K562 (cell line): Measurements from ENCODE around the gene EVA1A. TPM values are rescaled to one million over a fixed set of nuclear protein-coding genes. Genes with fewer than 3 reads are reported as not detected.

Experiments used
- ATAC-seq: fragments of 200-7000 bp; cut with Tn5 transposase; 3 replicates; pipeline ENCODE4 v1.9.1; 2020; ENCODE audit warnings: moderate library complexity
- BruUV-seq: library from RNA; stranded (reverse); fragments of 400-500 nt; replicated peaks from 2 replicates; lab custom pipeline; 2021; lab: Mats Ljungman, UMichigan
- CTCF ChIA-PET: fragments of 300-600 bp; formaldehyde crosslinking; extraction: SDS; loops from one replicate; lab custom pipeline; 2021; ENCODE audit warnings: low intra/inter-chr PET ratio; lab: Yijun Ruan, JAX
- POLR2A ChIA-PET: fragments of 300-600, 350-650 bp; sonication (Branson Sonifier 250); formaldehyde crosslinking; extraction: SDS; loops from one replicate; lab custom pipeline; 2021; ENCODE audit warnings: antibody characterized with exemption, inconsistent platforms; lab: Yijun Ruan, JAX
- DNase-seq, 4 experiments: peaks; one replicate each; pipeline versions ENCODE4 v3.0.0 to v3.0.0-alpha.2; 2011 to 2018; ENCODE audit warnings: low spot score in 3 of 4, mixed read lengths in 3 of 4; ENCODE audit errors: extremely low read depth in 1 of 4
- FAIRE-seq: peaks from 2 replicates; lab custom pipeline; 2011; peaks lifted over from hg19 to GRCh38; lab: Jason Lieb, UNC
- H2AFZ ChIP-seq: 2 replicates; pipeline ENCODE4 v1.6.0; 2011; ENCODE audit warnings: low read depth, low read length, control low read depth, inconsistent platforms
- H3K27ac ChIP-seq: fragments of 200-600 bp; 3 replicates; pipeline ENCODE4 v1.8.0; 2011; ENCODE audit warnings: low read depth, mild to moderate bottlenecking, control low read depth, inconsistent platforms, low read length, moderate library complexity, mixed read lengths; ENCODE audit errors: extremely low read depth
- H3K27me3 ChIP-seq, 2 experiments: fragments of 300-600 bp in 1 of 2; 2 replicates in 1 of 2; 3 replicates in 1 of 2; pipeline versions ENCODE4 v1.6.0 to v1.8.0; 2011; ENCODE audit warnings: inconsistent platforms in 2 of 2, low read length in 2 of 2, mild to moderate bottlenecking in 1 of 2, mixed read lengths in 1 of 2, moderate library complexity in 1 of 2; ENCODE audit not compliant: control insufficient read depth in 2 of 2, insufficient read depth in 2 of 2
- H3K36me3 ChIP-seq: fragments of 300-600 bp; 3 replicates; pipeline ENCODE4 v1.8.0; 2011; ENCODE audit warnings: mild to moderate bottlenecking, low read length, inconsistent platforms; ENCODE audit not compliant: control insufficient read depth, insufficient read depth
- H3K4me1 ChIP-seq, 2 experiments: fragments of 200-600 bp in 1 of 2; replicated peaks in 1 of 2; 2 replicates in 1 of 2; 3 replicates in 1 of 2; pipeline versions ENCODE4 v1.5.1 to v1.8.0; 2011; ENCODE audit warnings: inconsistent platforms in 2 of 2, low read length in 2 of 2, mild to moderate bottlenecking in 1 of 2, mixed read lengths in 1 of 2, moderate library complexity in 1 of 2; ENCODE audit not compliant: control insufficient read depth in 2 of 2, insufficient read depth in 2 of 2
- H3K4me2 ChIP-seq: 2 replicates; pipeline ENCODE4 v1.6.1; 2011; ENCODE audit warnings: low read length, control low read depth, inconsistent platforms, mixed read lengths; ENCODE audit not compliant: insufficient read depth
- H3K4me3 ChIP-seq: fragments of 200-600 bp; sonication (generic), shearing (Covaris generic); 2 replicates; pipeline ENCODE4 v1.5.1; 2016; ENCODE audit warnings: control low read depth, inconsistent platforms
- H3K79me2 ChIP-seq: fragments of 200-600 bp; 3 replicates; pipeline ENCODE4 v1.8.0; 2011; ENCODE audit warnings: low read length, inconsistent platforms; ENCODE audit not compliant: control insufficient read depth, insufficient read depth
- H3K9ac ChIP-seq, 2 experiments: 2 replicates each; pipeline versions ENCODE4 v1.6.0 to v1.6.1; 2011; ENCODE audit warnings: low read depth in 2 of 2, low read length in 2 of 2, control low read depth in 1 of 2, inconsistent platforms in 1 of 2, mild to moderate bottlenecking in 1 of 2, mixed read lengths in 1 of 2; ENCODE audit not compliant: insufficient read depth in 1 of 2
- H3K9me1 ChIP-seq: one replicate; pipeline ENCODE4 v1.6.0; 2011; ENCODE audit warnings: inconsistent platforms, mild to moderate bottlenecking, low read length, moderate library complexity; ENCODE audit not compliant: control insufficient read depth, insufficient read depth
- H3K9me3 ChIP-seq: replicated peaks from 2 replicates; pipeline ENCODE4 v1.5.1; 2011; ENCODE audit warnings: low read depth, low read length, inconsistent platforms; ENCODE audit not compliant: control insufficient read depth, insufficient read depth
- H4K20me1 ChIP-seq: replicated peaks from 2 replicates; pipeline ENCODE4 v1.6.1; 2011; ENCODE audit warnings: low read length, inconsistent platforms, mixed read lengths; ENCODE audit not compliant: control insufficient read depth, insufficient read depth
- CBFB ChIP-seq: sonication (generic); formaldehyde crosslinking; IDR thresholded peaks from 2 replicates; pipeline ENCODE4 v1.4.0; 2020; ENCODE audit warnings: mild to moderate bottlenecking, missing genetic modification reagents
- CTBP1 ChIP-seq: fragments of 450-650 bp; IDR thresholded peaks from 2 replicates; pipeline ENCODE4 v1.6.1; 2016; ENCODE audit warnings: borderline replicate concordance
- HDAC3 ChIP-seq: fragments of 450-650 bp; IDR thresholded peaks from 2 replicates; pipeline ENCODE4 v1.6.1; 2018; ENCODE audit warnings: borderline replicate concordance, mild to moderate bottlenecking, moderate library complexity; ENCODE audit not compliant: partially characterized antibody
- HMGN3 ChIP-seq: IDR thresholded peaks from 2 replicates; pipeline ENCODE4 v1.6.1; 2011; ENCODE audit warnings: borderline replicate concordance, low read depth, mild to moderate bottlenecking, mixed read lengths, low read length; ENCODE audit not compliant: insufficient read length; ENCODE audit errors: extremely low read depth
- HNRNPK ChIP-seq: fragments of 200-400 bp; formaldehyde crosslinking; IDR thresholded peaks from one replicate; pipeline ENCODE4 v1.6.1; 2018; ENCODE audit warnings: mild to moderate bottlenecking, low read depth, low read length; ENCODE audit not compliant: poor library complexity, severe bottlenecking
- KLF10 ChIP-seq: fragments of 250-450 bp; sonication (Bioruptor Pico); IDR thresholded peaks from 2 replicates; pipeline ENCODE4 v1.6.1; 2021; ENCODE audit warnings: matching md5 sums
- KLF16 ChIP-seq: IDR thresholded peaks from 2 replicates; pipeline ENCODE4 v1.6.1; 2016; ENCODE audit warnings: antibody characterized with exemption
- MAZ ChIP-seq, 2 experiments: fragments of 450-650 bp in 1 of 2; sonication (generic) in 1 of 2; formaldehyde crosslinking; IDR thresholded peaks in 1 of 2; conservative IDR thresholded peaks in 1 of 2; 2 replicates each; pipeline versions ENCODE4 v1.4.0 to v1.5.0; 2020; ENCODE audit warnings: mild to moderate bottlenecking in 1 of 2, missing genetic modification reagents in 1 of 2
- NR4A1 ChIP-seq, 2 experiments: fragments of 250-450 bp in 1 of 2; fragments of 450-650 bp in 1 of 2; sonication (Bioruptor Pico) in 1 of 2; IDR thresholded peaks; 2 replicates each; pipeline versions ENCODE4 v1.4.0 to v1.6.1; 2016 to 2020; ENCODE audit warnings: mild to moderate bottlenecking in 2 of 2, missing compliant biosample characterization in 1 of 2, missing genetic modification characterization in 1 of 2, moderate library complexity in 1 of 2
- SP2 ChIP-seq: IDR thresholded peaks from 2 replicates; pipeline ENCODE4 v1.6.1; 2011; ENCODE audit warnings: mild to moderate bottlenecking, low read depth, low read length, moderate library complexity; ENCODE audit not compliant: poor library complexity, severe bottlenecking; ENCODE audit errors: extremely low read depth
- SRSF1 ChIP-seq: fragments of 200-400 bp; formaldehyde crosslinking; IDR thresholded peaks from 2 replicates; pipeline ENCODE4 v1.6.1; 2017; ENCODE audit warnings: mild to moderate bottlenecking, low read depth, low read length, moderate library complexity
- WGBS: fragments of 100-300 bp; shearing (Covaris generic); methylation state at CpG from one replicate; pipeline ENCODE4 v1.1.6; 2016; ENCODE audit warnings: low coverage, mixed read lengths; ENCODE audit not compliant: insufficient coverage; ENCODE audit errors: missing lambda C conversion rate; 5-methylcytosine and 5-hydroxymethylcytosine counted together
- in situ Hi-C: fragments of 300-500 bp; cut with MboI; formaldehyde crosslinking; loops from 4 replicates; pipeline ENCODE4 v1.15.0; 2018; ENCODE audit warnings: inconsistent platforms, mixed read lengths
- intact Hi-C: fragments of 100-400 bp; cut with micrococcal nuclease; formaldehyde crosslinking; loops from 2 replicates; pipeline ENCODE4 v1.14.2; 2022
- polyA plus RNA-seq, 8 experiments: library from polyadenylated mRNA; depleted of rRNA in 4 of 8; stranded (reverse) in 5 of 8; unstranded in 3 of 8; fragments of >200 nt; fragmentation: Nextera tagmentation in 2 of 8; fragmentation: Illumina TruSeq in 1 of 8; extraction: Ambion mirVana in 2 of 8; extraction: Trizol in 1 of 8; gene quantifications; 2 replicates each; pipeline versions ENCODE4 v1.2.1 to v1.2.3, GENCODE V29; 2011 to 2014; ENCODE audit warnings: inconsistent platforms in 1 of 8, missing spikeins in 1 of 8
- total RNA-seq, 7 experiments: library from RNA; depleted of rRNA in 6 of 7; stranded (reverse); fragments of >200 nt in 6 of 7; fragmentation: Illumina TruSeq in 2 of 7; extraction: Trizol in 2 of 7; gene quantifications; 2 replicates each; pipeline versions ENCODE4 v1.2.1 to v1.2.3, GENCODE V29; 2011 to 2021; ENCODE audit warnings: low replicate concordance in 1 of 7
- TF ChIP-seq, protein P1 (sequence below): fragments of 250-450 bp; sonication (Bioruptor Pico); IDR thresholded peaks from 2 replicates; pipeline ENCODE4 v1.5.1; 2021; ENCODE audit warnings: mild to moderate bottlenecking
- TF ChIP-seq, protein P2 (sequence below): fragments of 250-450 bp; sonication (Bioruptor Pico); IDR thresholded peaks from 2 replicates; pipeline ENCODE4 v1.4.0; 2020; ENCODE audit warnings: mild to moderate bottlenecking, moderate library complexity, borderline replicate concordance
- TF ChIP-seq, protein P3 (sequence below): fragments of 250-450 bp; sonication (Bioruptor Pico); IDR thresholded peaks from 2 replicates; pipeline ENCODE4 v1.8.0; 2021; ENCODE audit warnings: mild to moderate bottlenecking, moderate library complexity

Gene EVA1A
- total and polyA plus RNA-seq, 9 of the 15 experiments (the other 6 are each of a cell fraction or from before 2014, with no cell fraction given): not detected

DNA sequence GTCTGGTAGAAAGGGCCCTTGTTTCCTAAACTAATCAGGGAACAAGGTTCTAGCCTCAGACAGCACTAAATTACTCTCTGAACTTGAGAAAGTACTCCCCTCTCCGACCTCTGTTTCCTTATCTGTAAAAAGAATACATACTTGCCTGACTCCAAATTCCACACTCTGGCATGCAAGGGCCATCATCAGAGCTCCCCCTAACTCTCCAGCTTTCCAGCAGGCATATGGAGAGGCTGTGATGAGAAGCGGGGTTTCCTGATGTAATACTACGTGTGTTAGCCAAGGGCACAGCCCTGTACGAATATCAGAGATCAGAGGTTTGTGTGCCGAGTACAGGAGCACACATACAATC lies 1.8 kb upstream of the EVA1A start:
- BruUV-seq: no TSS peak
- TF ChIP-seq, protein P1, sequence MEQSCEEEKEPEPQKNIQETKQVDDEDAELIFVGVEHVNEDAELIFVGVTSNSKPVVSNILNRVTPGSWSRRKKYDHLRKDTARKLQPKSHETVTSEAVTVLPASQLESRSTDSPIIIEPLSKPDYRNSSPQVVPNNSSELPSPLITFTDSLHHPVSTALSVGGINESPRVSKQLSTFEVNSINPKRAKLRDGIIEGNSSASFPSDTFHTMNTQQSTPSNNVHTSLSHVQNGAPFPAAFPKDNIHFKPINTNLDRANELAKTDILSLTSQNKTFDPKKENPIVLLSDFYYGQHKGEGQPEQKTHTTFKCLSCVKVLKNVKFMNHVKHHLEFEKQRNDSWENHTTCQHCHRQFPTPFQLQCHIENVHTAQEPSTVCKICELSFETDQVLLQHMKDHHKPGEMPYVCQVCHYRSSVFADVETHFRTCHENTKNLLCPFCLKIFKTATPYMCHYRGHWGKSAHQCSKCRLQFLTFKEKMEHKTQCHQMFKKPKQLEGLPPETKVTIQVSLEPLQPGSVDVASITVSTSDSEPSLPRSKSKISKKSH: no peak
- TF ChIP-seq CTBP1 (no peak), SRSF1 (no peak), SP2 (no peak), KLF10 (CRISPR knock-in tag) (no peak), MAZ (CRISPR knock-in tag; conservative IDR thresholded peaks at IDR 0.05 in 1 of 2, IDR thresholded peaks at IDR 0.05 in 1 of 2) (no peak), HMGN3 (no peak), HDAC3 (no peak), NR4A1 (CRISPR knock-in tag; IDR thresholded peaks at IDR 0.05) (no peak), NR4A1 (tag; IDR thresholded peaks at IDR 0.05) (no peak), CBFB (CRISPR knock-in tag) (no peak), HNRNPK (no peak), KLF16 (no peak)
- TF ChIP-seq, protein P2, sequence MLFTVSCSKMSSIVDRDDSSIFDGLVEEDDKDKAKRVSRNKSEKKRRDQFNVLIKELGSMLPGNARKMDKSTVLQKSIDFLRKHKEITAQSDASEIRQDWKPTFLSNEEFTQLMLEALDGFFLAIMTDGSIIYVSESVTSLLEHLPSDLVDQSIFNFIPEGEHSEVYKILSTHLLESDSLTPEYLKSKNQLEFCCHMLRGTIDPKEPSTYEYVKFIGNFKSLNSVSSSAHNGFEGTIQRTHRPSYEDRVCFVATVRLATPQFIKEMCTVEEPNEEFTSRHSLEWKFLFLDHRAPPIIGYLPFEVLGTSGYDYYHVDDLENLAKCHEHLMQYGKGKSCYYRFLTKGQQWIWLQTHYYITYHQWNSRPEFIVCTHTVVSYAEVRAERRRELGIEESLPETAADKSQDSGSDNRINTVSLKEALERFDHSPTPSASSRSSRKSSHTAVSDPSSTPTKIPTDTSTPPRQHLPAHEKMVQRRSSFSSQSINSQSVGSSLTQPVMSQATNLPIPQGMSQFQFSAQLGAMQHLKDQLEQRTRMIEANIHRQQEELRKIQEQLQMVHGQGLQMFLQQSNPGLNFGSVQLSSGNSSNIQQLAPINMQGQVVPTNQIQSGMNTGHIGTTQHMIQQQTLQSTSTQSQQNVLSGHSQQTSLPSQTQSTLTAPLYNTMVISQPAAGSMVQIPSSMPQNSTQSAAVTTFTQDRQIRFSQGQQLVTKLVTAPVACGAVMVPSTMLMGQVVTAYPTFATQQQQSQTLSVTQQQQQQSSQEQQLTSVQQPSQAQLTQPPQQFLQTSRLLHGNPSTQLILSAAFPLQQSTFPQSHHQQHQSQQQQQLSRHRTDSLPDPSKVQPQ (CRISPR knock-in tag): no peak
- TF ChIP-seq, protein P3, sequence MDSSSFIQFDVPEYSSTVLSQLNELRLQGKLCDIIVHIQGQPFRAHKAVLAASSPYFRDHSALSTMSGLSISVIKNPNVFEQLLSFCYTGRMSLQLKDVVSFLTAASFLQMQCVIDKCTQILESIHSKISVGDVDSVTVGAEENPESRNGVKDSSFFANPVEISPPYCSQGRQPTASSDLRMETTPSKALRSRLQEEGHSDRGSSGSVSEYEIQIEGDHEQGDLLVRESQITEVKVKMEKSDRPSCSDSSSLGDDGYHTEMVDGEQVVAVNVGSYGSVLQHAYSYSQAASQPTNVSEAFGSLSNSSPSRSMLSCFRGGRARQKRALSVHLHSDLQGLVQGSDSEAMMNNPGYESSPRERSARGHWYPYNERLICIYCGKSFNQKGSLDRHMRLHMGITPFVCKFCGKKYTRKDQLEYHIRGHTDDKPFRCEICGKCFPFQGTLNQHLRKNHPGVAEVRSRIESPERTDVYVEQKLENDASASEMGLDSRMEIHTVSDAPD (CRISPR knock-in tag): no peak

More for the DNA sequence above, 1.8 kb upstream of the EVA1A start:
- Histone ChIP-seq H3K9ac (no peak overlapping the region), H2AFZ (no peak overlapping the region), H3K9me3 (no peaks in the 10 kb centered on the region), H3K4me1 (no peaks in the 10 kb centered on the region; a peak in 1 of 5 replicates), H3K27ac (no peak overlapping the region), H3K4me2 (no peak overlapping the region), H4K20me1 (no peaks in the 10 kb centered on the region), H3K4me3 (no peak overlapping the region), H3K36me3 (no peaks in the 10 kb centered on the region), H3K79me2 (no peaks in the 10 kb centered on the region), H3K9me1 (no peaks in the 10 kb centered on the region), H3K27me3 (peaks cover 10 to 39% of the 10 kb centered on the region in 2 experiments)
- DNase-seq (no peak), FAIRE-seq (no peak), ATAC-seq (no peak)
- in situ Hi-C loops: no loop called here
- intact Hi-C loops: no loop called here
- ChIA-PET POLR2A (interaction anchor here (0.7 kb wide), 1 partner anchor 18 kb away, joined by 3 read pairs; no protein-coding TSS in a partner anchor), CTCF (no interaction called here)
- 0% methylated on average over 5 of the region's 5 CpGs for WGBS
